CD4-positive, alpha-beta T cell treated with Interferon alpha-2 for 1 hour (primary cell): ENCODE results near the gene AUP1.

Experiments used
- DNase-seq, 2 donors: peaks; one replicate each; pipeline ENCODE4 v3.0.0-alpha.2; 2020 to 2022

The AUP1 gene

DNA sequence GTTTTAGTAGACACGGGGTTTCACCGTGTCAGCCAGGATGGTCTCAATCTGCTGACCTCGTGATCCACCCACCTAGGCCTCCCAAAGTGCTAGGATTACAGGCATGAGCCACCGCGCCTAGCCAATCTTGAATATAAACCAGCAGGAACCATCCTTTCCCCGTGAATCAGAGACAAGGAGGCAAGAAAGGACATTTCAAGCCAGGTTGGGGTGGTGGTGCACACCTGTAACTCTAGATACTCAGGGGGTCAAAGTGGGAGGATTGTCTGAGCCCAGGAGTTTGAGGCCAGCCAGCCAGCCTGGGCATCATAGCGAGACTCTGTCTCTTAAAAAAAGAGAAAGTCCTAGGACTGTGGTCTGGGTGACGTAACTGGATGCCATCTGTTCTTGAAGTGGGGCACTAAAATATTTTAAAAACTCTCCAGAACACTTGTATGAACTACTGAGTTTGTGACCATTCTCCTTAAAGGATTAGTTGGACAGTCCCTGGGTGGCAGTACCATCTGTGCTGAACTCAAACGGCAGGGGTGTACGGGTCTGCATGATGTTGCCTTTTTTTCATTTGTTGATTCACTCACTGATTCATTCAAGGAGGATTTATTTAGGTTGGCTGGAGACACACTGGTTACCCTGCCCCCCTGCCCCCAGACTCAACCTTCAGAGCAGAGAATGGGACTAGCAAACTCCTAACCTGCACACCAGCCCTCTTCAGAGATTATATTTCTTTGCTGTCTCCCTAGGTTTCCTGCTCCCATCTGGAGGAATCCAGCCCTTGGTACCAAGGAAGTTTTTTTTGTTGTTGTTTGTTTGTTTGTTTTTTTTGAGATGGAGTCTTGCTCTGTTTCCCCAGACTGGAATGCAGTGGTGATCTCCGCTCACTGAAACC is 18.2 kb downstream of the AUP1 start:
- no peak for DNase-seq

GRCh38 chr2:74510272-74510671 is 19.2 kb downstream of the AUP1 start:
- no peak for DNase-seq

GRCh38 chr2:74507926-74508520 is 21.5 kb downstream of the AUP1 start:
- peak in 1 of 2 donors; percentile 28 for DNase-seq

GRCh38 chr2:74507145-74507925 is 22.2 kb downstream of the AUP1 start, which contains the start of gene PCGF1:
PCGF1 (minus strand) TSS chr2:74507695; CDS start chr2:74507668, 27 bp downstream.
- peak; percentile 98 for DNase-seq

GRCh38 chr2:74505448-74506246 is 23.9 kb downstream of the AUP1 start:
- DNase-seq = no peak

DNA sequence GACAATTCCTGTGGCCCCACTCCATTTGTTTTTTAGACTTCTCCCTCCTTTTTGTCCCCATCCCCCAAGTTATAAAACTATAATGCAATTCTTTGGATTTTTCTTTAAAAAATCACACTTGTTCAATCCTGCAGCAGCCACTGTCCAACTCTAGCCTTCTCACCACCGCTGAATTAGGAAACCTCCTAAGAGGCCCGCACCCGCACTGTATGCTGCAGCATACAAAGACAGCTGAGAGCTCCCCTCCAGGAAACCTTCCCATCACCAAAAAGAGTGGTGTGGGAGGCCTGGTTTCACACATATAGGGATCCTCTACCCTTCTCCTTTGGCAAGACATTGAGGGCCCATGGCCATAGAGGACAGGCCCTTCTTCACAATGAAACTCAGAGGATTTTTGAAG is 24.9 kb downstream of the AUP1 start:
- DNase-seq = no peak

GRCh38 chr2:74503506-74504475 is 25.7 kb downstream of the AUP1 start:
- no peak for DNase-seq

- peak; percentile 47 to 70 for DNase-seq
Observed at GRCh38 chr2:74502720-74503505, 26.6 kb downstream of the AUP1 start.

- DNase-seq = no peak
Observed at GRCh38 chr2:74502147-74502719, 27.3 kb downstream of the AUP1 start.

DNA sequence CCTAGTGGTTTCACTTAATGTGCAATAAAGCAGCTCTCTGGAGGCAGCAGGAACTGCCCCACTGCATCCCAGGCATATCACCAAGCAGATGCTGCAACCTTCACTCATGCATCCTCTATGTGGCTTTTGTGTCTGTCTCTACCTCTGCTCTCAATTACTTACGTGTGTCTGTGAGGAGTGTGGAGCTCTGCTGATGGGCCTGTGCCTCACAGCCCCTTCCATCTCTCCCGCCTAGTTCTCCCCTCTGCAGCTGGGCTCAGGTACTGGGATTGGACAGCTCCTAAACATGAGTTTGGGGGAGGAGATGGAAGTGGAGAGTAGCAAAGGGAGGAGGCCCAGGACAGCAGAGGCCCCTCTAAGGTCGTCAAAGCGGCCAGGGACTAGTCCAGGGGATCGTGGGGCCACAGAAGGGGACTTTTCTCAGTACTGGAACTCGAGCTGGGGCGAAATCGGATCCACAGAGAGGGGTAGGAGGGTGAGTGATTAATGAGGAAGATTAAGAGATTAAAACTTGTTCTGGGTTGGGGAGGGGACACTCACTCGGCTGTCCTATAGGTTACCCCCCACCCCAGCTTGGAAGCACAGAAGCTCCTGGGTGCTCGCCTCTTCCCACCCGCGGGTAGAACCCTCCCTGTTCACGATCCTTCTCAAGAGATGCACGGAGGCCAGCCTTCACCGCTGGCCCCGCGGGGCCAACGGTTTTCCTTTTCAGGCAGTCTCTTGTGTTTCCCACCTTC is 28.0 kb downstream of the AUP1 start:
- DNase-seq = no peak

DNA sequence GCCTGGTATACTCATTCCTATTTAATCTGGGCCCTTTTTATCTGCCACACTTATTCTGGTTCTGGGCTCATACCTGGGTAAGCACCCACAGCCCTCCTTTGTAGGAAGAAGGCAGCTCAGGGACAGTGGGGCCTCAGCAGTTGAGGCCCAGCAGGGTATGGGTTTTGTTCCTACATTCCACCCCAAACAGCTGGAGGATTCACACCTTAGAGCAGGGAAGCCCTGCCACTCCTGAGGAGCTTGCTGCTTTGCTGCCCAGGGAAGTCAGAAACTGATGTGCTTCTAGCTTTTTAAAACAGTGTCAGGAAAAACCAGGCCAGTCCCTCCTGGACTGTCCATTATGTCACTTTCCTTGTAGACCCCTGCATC is 28.9 kb downstream of the AUP1 start:
- no peak for DNase-seq

DNA sequence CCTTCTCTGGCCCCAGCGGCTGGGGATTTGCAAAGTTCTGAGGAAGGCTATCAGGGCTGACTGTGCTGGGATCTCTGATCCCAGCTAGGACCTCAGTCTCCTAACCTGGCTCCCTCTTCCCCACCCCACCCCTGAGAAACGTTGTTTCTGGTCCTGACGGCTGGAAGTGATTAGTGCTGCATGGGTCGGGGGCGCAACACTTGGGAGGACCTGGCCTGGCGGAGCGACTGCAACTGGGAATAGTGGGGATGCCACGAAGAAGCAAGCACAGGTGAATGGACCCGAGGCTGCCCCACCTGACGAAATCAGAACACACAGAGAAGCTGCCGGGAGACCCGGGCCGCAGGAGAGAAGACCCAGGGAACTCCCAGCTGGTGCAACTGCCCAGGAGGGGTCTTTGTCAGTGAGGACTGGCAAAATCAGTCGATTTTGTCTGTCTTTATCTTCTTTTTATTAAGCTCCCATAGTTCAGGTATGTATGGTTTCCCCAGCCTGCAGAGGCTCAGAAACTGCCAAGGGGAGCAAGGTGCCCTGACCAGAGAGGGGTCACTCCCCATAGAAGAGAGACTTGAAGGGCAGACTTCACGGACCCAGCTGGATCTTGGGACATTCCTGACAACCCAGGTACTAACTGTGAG is 29.4 kb downstream of the AUP1 start:
- DNase-seq = no peak

DNA sequence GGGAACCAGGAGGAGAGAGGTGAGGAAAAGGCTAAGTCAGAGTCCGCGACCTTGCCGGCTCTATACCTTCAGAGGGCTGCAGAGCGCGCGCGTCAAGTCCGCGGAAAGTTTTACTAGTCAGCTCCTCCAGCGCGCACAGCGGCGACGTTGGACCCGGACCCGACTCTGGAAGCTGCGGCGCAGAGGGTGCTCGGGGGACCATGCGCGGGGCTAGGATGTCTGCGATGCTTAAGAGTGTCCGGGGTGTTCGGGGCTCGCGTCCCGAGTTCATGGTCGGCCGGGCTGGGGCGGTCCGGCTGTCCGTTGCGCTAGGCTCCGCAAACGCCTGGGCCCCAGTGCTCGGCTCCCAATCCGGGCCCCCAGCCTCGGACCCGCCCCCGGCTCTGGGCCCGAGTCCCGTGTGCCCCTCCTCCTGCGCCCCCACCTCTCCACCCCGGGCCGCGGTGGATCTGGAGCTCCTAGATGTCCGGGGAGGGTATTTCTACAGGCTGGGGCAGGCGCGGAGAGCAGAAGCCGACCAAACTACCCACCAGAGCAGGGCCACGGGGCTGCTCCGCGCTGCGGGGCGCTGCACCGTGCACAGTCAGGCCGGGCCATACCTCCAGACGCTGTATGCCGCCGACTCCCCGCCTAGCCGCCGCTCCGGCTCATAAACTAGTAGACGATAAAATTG is 30.1 kb downstream of the AUP1 start, which contains the start of gene LBX2:
TSS of gene LBX2 (minus strand) at position 337 of the 673 bp plus-strand sequence. CDS start at position 271, 66 bp downstream.
- no peak for DNase-seq

- peak in 1 of 2 donors; percentile 14 for DNase-seq
Observed at GRCh38 chr2:74498500-74499266, 30.8 kb downstream of the AUP1 start.

GRCh38 chr2:74497777-74498499 is 31.6 kb downstream of the AUP1 start:
- peak in 1 of 2 donors; percentile 33 for DNase-seq

DNA sequence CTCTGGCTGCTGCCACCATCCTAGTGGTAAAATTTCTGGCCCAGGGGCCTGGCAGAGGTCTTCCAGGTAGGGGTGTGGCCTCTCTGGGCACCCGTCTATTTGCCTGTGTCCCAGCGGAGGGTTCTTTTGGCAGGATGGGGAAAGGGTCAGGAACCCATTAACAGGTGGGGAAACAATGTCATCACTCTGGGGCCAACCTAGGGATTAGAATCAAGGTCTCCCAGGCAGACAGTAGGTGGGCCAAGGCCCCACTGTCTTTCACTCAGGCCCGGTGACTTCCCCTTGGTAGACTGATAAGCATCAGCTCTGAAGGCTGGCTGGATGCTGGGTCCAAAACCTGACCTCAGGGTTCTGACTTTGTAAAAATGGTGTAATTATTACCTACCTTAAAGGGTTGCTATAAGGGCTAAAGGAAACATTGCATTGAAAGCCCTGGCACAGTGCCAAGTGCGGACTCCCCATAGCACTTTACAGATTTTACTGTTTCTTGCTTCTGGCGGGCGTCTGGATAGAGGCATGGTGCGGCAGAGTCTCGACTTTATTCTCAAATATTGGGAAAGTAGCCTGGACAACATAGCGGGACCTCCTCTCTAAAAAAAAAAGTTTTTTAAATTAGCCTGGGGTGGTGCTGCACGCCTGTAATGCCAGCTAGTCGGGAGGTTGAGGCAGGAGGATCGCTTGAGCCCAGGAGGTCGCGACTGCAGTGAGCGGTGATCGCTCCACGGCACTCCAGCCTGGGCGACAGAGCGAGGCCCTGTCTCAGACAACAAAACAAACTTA is 32.3 kb downstream of the AUP1 start:
- no peak for DNase-seq
